HG03196 (cell line): ENCODE data around the gene MATN4.

Source experiments
- ATAC-seq: cut with Tn5 transposase; IDR thresholded peaks from one replicate; pipeline ENCODE4 v1.9.1; 2021; ENCODE audit not compliant: unreplicated experiment

MATN4 gene

GRCh38 chr20:45341939-45342854 is 34.1 kb upstream of the MATN4 start:
- no peak for ATAC-seq

- ATAC-seq, result no peak
Observed at GRCh38 chr20:45341579-45341938, 33.5 kb upstream of the MATN4 start.

GRCh38 chr20:45340951-45341350 is 32.9 kb upstream of the MATN4 start:
- ATAC-seq, result no peak

GRCh38 chr20:45340236-45340847 is 32.2 kb upstream of the MATN4 start:
- ATAC-seq, result no peak

- no peak for ATAC-seq
Observed at GRCh38 chr20:45339799-45340198, 31.7 kb upstream of the MATN4 start.

- no peak for ATAC-seq
Observed at GRCh38 chr20:45339084-45339483, 31.0 kb upstream of the MATN4 start.

GRCh38 chr20:45338121-45339030 is 30.3 kb upstream of the MATN4 start:
- no peak for ATAC-seq

GRCh38 chr20:45337367-45338120 is 29.4 kb upstream of the MATN4 start:
- ATAC-seq, result no peak

GRCh38 chr20:45336530-45337366 is 28.6 kb upstream of the MATN4 start:
- ATAC-seq, result no peak

- ATAC-seq, result no peak
Observed at GRCh38 chr20:45330476-45330875, 22.4 kb upstream of the MATN4 start.

- ATAC-seq, result no peak
Observed at GRCh38 chr20:45329497-45330319, 21.6 kb upstream of the MATN4 start.

GRCh38 chr20:45328451-45328850 is 20.4 kb upstream of the MATN4 start:
- ATAC-seq, result no peak

GRCh38 chr20:45325371-45325770 is 17.3 kb upstream of the MATN4 start:
- no peak for ATAC-seq

- no peak for ATAC-seq
Observed at GRCh38 chr20:45323731-45324130, 15.6 kb upstream of the MATN4 start.

GRCh38 chr20:45322952-45323383 is 14.9 kb upstream of the MATN4 start:
- no peak for ATAC-seq

GRCh38 chr20:45320948-45321595 is 13.0 kb upstream of the MATN4 start:
- ATAC-seq, result no peak

- no peak for ATAC-seq
Observed at GRCh38 chr20:45318948-45319347, 10.8 kb upstream of the MATN4 start.

- no peak for ATAC-seq
Observed at GRCh38 chr20:45318386-45318939, 10.4 kb upstream of the MATN4 start.
